DMS53 (cell line): Measurements from ENCODE around the gene MYLK3.

Experiments used
- DNase-seq: peaks from one replicate; lab custom pipeline; 2025; lab: John Stamatoyannopoulos, UW

Gene MYLK3

DNA sequence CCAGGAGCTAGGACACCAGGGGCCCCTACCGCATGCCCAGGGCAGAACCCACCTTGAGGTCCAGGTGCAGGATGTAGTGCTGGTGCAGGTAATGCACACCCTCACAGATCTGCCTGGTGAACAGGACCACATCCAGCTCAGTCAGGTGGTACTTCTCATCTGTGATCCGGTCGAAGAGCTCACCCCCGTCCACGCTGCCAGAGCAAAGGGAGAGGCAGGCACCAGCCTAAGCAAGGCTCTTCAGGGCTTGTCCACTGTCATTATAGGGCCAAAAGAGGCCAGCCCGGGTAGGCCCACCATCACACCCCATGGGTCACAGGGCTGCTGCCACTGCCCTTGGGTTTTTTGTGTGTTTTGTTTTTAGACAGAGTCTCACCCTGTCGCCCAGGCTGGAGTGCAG is 21.0 kb downstream of the MYLK3 start:
- DNase-seq: no peak

DNA sequence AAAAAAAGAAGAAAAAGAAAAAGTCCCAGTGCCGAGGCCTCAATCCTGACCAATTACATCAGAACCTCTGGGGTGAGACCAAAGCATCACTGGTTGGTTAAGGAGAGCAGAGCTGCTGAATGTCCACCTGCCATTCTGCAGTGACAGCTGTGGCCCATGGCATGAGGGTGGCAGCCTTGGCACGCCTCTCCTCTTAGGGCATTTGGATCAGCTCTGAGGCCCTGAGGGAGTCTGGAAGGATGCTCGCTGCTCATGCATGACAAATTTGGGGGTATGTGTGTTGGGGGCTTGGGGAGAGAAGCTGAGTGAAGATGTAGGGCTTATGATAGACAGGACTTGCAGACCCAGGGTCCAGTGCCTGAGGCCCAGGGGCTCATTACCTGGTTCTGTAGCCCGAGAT is 26.3 kb downstream of the MYLK3 start:
- DNase-seq: no peak

DNA sequence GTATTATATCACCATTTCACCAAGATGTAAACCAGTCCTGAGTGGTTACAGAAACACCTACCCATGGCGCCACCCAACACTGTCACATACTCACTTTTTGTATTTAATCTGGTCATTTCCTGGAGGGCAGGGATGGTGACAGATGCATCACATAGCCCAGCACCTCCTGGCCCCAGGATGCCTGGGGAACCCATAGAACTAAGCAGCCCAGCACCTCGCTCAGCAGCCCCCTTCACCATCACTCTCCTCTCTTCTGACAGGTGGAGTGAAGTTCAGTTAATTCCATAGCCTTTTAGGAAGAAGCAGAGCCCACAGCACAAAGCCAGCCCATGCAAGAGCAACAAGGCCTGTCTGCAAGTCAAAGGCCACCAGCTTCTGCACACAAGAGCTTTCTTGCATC is 27.5 kb downstream of the MYLK3 start:
- DNase-seq: no peak

DNA sequence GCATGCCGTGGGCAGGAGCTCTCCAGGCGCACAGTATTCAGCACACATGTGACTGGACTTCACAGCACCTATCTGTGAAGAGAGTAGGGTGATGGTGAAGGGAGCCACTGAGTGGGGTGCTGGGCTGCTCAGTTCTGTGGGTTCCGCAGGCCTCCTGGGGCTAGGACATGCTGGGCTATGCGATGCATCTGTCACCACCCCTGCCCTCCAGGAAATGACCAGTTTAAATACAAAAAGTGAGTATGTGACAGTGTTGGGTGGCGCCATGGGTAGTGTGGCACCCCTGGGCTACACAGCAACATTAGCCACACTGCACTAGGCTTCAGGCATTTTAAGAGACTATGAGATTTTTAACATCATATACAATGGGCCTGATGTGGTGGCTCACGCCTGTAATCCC is 28.6 kb downstream of the MYLK3 start:
- DNase-seq: no peak

DNA sequence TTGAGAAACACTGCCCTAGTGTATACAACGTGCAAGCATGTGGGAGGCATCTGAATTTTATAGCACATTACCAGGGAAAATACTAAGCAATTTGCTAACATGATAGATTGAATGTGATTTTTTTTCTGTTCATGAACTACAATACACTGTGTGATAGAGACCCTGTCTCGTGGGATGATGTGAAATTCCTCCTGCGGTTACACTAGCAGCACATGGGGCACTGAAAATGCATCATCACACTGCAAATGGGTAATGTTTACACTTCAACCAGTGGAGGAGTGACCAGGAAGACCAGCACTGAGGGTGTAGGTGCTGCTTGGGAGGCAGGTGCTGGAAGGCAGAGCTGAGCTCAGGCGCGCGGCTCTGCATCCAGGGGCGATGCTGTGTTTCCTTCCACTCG is 29.9 kb downstream of the MYLK3 start:
- DNase-seq: peak; percentile 21

DNA sequence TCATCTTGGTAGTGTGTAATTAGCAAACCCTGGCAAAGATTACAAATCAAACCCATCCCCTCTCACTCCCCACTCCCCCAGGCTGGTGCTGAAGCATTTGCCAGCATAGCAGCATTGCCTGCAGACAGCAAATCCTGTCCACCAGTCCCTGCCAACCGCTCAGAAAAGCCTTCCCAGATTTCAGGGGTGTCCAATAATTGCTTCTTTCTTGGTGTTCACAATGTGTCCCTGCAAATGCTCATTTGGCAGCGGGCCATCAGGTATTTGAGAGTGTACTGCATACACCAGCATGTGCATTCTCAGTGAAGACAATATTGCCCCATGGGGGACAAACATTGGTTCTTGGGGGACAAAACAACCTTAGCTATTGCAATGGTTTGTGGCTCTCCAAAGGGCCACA is 30.5 kb downstream of the MYLK3 start:
- DNase-seq: no peak

DNA sequence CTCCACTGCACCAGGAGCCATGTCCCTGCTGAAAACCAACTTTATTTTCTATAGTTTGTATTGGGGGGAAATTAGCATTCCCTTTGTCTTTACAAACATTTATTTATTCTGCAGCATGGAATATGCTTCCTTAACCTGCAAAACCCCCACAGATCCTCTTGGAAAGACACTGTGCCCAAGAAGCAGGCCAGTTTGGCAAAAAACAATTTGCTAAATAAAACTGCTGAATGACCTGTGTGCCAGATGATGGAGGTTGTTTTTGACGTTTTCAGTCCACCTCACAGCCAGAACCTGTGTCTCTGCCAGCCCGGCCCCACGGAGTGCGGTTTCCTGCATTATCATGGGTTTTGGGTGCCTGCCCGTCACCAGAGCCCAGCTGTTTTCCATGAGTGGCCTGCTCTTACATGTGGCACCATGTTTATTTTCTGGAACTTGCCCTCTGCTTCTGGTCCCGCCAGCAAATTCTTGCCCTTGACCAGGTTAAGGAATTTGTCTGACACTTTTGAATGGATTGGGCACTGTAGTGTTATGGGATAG is 32.3 kb downstream of the MYLK3 start:
- DNase-seq: no peak

DNA sequence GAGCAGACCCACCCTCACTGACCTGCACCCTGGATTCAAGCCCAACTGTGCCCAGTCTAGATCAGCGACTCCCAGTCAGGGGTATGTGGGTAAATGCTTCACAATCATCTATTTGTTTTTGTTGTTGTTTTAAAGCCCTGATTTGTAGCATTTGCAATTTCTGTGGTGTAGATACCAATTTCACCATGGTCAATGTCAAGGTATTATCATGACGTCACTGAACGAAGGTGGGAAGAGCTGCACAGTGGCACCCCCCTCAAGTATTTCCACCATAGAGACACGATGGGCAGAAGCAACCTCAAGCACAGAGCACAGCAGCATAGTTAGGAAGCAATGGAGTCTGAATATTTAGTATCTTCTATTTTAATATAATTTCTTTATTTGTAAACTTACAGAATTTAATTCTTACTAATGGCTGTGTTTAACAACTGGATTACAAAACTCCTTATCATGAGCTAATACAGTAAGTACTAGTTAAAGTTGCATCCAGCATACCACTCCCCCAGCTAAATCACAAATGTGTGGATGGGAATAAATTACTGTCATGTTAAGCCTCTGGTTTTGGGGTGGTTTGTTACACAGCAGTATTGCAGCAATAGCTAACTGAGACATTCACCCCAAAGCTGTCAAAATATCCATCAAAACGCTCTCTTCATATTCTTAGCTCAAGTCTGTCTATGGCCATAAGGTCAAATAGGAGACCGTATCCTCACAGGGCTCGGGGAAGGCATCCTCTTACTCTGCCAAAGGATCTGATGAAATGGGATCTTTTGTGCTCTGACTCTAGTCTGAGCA is 33.1 kb downstream of the MYLK3 start:
- no peak for DNase-seq

DNA sequence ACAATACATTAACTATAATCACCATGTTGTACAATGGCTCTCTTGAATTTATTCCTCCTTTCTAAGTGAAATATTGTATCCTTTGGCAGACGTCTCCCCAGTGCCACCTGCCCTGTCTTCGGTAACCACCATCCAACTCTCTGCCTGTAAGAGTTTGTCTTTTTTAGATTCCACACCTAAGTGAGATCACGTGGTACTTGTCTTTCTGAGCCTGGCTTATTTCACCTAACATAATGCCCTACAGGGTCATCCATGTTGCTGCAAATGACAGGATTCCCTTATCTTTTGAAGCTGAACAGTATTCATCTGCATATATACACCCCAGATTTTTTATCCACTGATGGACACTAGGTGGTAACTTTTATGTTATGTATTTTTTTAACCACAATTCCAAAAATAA is 34.5 kb downstream of the MYLK3 start:
- no peak for DNase-seq

DNA sequence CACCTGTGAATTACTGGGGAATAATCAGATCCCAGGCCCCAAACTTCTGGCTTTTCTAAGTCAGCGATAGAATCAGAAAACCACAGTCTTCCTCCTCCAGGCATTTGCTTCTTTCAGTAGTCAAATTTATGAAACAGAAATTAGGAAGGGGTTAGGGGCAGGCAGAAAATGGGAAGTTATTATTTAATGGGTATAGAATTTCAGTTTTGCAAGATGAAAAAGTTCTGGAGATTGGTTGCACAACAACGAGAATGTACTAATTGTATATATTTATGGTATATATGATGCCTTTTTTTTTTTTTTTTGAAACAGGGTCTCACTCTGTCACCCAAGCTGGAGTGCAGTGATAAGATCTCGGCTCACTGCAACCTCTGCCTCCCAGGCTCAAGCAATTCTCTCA is 35.2 kb downstream of the MYLK3 start:
- no peak for DNase-seq

DNA sequence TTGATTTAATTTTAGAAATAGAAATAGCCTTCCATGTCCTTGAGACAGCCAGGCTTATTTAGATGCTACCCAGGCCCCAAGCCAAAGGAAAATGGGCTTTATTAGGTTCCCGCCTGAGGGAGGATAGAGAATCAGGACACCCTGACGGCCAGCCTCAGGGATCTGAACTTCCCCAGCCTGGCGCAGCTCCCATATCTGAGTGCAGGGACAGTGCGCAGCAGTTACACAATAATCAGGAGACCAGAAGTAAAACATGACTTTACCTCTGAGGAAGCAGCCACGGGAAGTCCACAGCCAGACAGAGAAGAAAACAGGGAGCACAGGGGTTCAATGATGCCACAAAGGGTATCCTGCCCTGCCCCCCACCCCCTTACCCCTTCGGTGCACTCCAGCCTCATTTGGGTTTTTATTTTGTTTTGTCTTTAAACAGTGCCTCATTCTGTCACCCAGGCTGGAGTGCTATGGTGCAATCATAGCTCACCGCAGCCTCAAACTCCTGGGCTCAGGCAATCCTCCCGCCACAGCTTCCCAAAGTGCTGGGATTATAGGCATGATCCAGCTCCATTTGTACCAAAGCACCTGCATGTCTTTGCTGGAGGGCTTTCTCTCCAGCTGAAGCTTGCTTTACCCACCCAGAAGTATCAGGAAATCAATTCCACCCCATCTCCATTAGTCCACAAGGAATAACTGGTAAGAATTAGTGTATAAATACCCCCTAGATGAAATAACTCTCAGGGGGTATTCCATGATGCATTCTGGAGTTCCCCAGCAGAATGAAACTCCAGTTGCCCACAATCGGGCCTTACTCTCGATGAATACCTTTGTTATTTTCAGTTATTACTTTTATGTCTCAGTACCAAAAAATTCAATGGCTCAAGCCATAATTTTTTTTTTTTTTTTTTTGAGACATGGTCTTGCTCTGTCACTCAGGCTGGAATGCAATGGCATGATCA is 36.8 kb downstream of the MYLK3 start:
- DNase-seq: no peak

DNA sequence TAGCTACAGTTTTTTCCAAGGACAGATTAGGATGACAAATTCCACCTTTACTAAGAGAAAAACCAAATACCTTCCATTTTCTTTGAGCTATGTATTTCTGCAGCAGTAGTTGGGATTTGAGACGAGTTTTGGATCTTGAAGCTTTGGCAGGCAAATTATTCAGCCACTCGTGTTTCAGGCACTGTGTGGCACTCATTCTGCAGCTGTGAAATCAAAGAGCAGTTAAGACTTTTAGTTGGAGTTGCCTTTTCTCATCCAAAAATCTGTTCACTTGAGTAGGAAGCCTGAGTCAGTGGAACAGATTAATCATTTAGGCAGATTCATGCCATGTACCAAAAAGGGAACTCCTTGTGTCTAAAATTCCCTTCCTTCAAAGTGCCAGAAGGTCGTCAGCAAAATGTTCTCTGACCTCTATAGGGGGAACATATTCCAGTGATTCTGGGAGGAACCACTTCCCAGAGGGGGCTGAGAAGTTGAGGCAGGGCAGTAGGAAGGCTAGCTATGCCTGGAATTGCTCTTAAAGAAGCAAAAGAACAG is 38.6 kb downstream of the MYLK3 start:
- no peak for DNase-seq

DNA sequence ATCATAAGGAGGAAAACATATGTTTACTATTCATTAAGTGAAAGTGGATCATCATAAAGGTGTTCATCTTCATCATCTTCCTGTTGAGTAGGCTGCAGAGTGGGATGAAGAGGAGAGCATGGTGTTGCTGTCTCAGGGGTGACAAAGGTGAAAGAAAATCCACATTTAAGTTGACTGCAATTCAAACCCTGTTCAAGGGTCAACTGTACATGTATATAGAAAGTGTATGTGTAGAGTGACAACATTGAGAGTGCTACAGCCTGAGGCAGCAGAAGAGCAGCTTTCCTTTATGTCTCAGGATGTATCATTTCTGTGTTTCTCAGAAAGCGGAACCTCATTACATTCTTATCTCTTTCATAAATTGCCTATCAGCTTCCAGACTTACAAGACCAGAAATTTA is 41.5 kb downstream of the MYLK3 start:
- no peak for DNase-seq

DNA sequence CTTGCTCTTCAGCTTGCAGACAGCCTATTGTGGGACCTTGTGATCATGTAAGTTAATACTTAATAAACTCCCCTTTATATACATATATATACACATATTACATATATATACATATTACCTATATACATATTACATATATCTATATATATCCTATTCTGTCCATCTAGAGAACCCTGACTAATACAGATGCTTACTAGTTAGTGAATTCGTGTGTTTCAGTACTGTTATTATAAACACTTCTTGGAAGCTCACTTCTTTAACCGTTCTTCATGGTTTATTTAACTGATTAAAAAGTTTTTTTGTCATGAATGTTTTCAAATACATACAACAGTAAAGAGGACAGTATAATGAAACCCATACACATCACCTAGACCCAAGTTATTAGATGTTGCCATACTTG is 46.1 kb downstream of the MYLK3 start:
- DNase-seq: no peak

DNA sequence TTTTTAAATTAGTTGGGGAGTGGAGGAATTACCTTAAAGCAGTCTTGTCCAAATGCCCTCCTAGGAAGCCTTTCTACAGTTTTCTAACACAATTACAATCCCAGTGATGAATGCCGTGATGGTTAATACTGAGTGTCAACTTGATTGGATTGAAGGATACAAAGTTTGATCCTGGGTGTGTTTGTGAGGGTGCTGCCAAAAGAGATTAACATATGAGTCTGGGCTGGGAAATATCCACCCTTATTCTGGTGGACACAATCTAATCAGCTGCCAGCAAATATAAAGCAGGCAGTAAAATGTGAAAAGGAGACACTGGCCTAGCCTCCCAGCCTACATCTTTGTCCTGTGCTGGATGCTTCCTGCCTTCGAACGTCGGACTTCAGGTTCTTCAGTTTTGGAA is 46.5 kb downstream of the MYLK3 start:
- DNase-seq: no peak

DNA sequence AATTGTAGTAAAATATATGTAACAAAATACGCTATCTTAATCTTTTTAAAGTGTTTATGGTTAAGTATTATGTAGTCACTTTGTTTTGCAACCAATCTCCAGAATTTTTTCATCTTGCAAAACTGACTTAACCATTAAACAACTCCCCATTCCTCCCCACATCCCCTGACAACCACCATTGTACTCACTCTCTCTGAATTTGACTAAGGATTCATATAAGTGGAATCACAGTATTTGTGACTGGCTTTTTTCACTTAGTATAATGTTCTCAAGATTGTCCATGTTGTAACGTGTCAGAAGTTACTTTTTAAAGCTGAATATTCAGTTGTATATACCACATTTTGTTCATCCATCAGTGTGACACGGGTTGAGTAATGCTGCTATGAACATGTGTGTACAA is 48.1 kb downstream of the MYLK3 start:
- DNase-seq: no peak

DNA sequence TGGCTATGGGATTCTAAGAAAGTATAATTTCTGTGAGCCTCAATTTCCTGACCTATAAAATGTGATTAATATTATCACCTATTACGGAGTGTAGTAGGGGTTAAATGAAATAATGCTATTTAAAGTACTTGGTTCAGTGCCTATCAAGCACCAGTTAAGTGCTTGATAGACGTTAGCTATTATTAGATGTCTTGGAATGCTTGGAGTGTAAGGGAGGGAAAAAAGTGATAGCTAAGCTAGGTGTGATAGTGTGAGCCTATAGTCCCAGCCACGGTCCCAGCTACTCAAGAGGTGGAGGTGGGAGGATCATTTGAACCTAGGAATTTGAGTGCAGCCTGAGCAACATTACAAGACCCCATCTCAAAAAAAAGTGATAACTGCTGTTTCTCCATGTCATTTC is 51.2 kb downstream of the MYLK3 start:
- DNase-seq: no peak

DNA sequence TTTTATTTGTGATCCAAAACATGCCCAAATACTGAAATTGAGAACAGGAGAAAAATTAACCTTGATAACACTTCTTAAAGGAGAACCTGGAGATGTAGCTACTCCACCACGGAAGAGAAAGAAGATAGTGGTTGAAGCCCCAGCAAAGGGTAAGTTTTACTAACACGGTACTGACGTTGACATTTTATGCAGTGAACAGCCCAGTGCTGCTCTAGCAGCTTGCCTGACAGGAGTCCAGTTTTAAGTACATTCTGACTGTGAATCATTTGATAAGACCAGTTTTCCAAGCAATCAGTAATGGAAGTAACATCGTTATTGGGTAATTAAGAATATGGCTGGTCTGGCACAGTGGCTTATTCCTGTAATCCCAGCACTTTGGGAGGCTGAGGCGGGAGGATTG is 52.2 kb downstream of the MYLK3 start:
- DNase-seq: no peak

DNA sequence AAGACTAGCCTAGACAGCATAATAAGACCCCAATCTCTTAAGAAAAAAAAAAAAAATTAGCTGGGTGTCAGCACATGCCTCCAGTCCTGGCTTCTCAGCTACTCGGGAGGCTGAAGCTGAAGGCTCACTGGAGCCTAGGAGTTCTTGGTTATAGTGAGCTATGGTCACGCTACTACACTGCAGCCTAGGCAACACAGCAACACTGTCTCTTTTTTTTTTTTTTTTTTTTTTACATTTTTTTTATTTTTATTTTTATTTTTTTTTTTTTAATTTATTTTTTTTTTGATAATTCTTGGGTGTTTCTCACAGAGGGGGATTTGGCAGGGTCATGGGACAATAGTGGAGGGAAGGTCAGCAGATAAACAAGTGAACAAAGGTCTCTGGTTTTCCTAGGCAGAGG is 54.5 kb downstream of the MYLK3 start:
- DNase-seq: peak; percentile 52

DNA sequence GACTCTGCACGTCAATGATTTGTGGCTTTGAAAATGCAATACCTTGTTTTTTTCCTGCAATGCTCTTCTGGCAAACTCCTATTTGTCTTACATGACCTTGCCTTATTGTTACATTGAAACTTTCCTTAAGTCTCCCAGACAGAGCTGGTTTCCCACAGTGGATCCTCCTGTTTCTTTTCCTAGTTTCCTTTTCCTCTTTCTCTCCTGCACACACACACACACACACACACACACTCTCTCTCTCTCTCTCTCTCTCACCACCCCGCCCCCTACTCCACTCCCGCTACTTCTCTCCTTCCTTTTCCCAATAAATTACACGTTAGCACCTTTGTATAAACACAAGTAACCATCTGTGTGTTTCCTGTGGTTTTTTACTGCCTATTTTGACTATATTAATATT is 56.4 kb downstream of the MYLK3 start:
- DNase-seq: no peak

DNA sequence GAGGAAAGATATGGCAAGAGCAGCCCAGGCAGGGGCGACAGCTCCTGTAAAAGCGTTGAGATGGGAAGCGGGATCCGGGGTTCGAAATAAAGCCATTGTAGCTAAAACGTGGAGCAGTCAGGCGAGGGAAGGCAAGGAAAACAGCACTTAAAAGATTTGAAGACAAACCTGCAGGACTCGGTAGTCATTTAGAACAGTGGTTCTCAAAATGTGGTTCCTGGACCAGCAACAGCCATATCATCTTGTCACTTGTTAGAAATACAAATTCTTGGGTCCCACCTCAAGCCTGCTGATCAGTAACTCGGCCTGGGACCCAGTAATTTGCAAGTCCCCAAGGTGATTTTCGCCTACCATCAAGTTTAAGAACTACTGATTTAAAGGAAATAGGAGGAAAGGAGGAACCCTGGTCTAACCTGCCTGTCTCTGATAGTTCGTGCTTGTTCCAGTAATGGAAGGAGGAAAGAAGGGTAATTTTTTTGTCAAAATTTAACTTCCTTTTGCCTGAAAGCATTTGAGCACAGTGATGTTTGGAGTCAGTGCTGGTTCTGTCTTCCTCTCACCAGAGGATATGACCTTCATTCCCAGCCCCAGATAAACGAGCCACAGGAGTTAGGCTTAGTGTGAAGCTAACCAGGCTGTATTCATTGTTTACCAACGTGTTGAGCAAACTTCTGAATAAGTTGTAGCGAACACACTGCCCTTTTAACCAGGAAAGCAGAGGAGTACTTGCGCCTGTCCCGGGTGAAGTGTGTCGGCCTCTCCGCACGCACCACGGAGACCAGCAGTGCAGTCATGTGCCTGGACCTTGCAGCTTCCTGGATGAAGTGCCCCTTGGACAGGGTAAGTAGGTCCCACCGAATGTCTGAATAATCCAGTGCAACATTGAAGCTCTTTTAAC is 57.6 kb downstream of the MYLK3 start:
- DNase-seq: peak; percentile 36
